ENCODE measurements around the gene SATB1.

DNA sequence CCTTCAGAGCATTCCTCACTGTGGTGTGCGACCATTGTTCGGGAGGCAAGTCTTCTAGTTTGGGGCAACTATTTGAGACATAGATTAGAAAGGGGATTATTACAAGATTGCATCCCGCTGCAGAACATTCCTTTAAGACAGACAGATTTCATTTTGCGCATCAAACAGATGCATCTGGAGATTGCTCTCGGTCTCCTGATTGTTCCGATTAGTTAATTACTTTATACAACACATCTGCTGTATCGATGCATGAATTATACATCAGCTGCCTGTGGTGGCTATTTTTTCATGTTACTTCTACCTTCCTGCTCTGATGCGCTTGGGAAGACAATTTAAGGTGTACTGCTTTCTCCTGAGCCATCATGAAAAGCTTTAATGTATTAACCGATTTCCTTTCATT is 10.0 kb downstream of the SATB1 start:
- TF ChIP-seq, protein P1, sequence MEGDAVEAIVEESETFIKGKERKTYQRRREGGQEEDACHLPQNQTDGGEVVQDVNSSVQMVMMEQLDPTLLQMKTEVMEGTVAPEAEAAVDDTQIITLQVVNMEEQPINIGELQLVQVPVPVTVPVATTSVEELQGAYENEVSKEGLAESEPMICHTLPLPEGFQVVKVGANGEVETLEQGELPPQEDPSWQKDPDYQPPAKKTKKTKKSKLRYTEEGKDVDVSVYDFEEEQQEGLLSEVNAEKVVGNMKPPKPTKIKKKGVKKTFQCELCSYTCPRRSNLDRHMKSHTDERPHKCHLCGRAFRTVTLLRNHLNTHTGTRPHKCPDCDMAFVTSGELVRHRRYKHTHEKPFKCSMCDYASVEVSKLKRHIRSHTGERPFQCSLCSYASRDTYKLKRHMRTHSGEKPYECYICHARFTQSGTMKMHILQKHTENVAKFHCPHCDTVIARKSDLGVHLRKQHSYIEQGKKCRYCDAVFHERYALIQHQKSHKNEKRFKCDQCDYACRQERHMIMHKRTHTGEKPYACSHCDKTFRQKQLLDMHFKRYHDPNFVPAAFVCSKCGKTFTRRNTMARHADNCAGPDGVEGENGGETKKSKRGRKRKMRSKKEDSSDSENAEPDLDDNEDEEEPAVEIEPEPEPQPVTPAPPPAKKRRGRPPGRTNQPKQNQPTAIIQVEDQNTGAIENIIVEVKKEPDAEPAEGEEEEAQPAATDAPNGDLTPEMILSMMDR (IDR thresholded peaks at IDR 0.05) = no peak
- TF ChIP-seq POLR2A (IDR thresholded peaks at IDR 0.05) = no peak
